DND-41 (cell line): Measurements from ENCODE around the gene IFNL2.
"Not testable (repeated sequence)": the region's sequence is repeated elsewhere in the genome, so short reads cannot be mapped to it uniquely, and the experiment has no call there.

Experiments used
- EZH2 ChIP-seq: IDR thresholded peaks from 3 replicates; pipeline ENCODE4 v1.6.1; 2012; ENCODE audit warnings: borderline replicate concordance, low read depth, mild to moderate bottlenecking, moderate library complexity, low read length, inconsistent platforms; ENCODE audit not compliant: severe bottlenecking
- TF ChIP-seq, protein P1 (sequence below): IDR thresholded peaks from 2 replicates; pipeline ENCODE4 v1.5.1; 2012; ENCODE audit warnings: borderline replicate concordance, low read length, moderate library complexity, mild to moderate bottlenecking; ENCODE audit not compliant: poor library complexity, severe bottlenecking; ENCODE audit errors: extremely low read depth

DNA sequence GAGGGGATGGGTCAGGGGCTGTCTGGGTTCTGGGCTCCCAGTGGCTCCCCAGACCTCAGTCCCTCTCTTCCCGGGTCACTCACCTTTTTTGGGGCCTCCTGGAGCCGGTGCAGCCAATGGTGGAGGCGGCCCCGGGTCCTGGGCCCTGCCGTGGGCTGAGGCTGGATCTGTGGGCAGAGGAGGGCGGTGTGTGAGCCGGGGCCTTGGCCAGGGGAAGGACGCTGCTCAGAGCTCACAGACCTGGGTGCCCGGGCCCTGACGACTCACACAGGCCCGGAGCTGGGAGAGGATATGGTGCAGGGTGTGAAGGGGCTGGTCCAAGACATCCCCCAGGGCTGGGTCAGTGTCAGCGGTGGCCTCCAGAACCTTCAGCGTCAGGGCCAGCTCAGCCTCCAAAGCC lies 24.5 kb upstream of the IFNL2 start:
- TF ChIP-seq EZH2: not testable (repeated sequence)
- TF ChIP-seq, protein P1, sequence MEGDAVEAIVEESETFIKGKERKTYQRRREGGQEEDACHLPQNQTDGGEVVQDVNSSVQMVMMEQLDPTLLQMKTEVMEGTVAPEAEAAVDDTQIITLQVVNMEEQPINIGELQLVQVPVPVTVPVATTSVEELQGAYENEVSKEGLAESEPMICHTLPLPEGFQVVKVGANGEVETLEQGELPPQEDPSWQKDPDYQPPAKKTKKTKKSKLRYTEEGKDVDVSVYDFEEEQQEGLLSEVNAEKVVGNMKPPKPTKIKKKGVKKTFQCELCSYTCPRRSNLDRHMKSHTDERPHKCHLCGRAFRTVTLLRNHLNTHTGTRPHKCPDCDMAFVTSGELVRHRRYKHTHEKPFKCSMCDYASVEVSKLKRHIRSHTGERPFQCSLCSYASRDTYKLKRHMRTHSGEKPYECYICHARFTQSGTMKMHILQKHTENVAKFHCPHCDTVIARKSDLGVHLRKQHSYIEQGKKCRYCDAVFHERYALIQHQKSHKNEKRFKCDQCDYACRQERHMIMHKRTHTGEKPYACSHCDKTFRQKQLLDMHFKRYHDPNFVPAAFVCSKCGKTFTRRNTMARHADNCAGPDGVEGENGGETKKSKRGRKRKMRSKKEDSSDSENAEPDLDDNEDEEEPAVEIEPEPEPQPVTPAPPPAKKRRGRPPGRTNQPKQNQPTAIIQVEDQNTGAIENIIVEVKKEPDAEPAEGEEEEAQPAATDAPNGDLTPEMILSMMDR: not testable (repeated sequence)
